ENCODE measurements around the gene CDHR5.
"Not testable (repeated sequence)": the region's sequence is repeated elsewhere in the genome, so short reads cannot be mapped to it uniquely, and the experiment has no call there.

CDHR5 gene, protein sequence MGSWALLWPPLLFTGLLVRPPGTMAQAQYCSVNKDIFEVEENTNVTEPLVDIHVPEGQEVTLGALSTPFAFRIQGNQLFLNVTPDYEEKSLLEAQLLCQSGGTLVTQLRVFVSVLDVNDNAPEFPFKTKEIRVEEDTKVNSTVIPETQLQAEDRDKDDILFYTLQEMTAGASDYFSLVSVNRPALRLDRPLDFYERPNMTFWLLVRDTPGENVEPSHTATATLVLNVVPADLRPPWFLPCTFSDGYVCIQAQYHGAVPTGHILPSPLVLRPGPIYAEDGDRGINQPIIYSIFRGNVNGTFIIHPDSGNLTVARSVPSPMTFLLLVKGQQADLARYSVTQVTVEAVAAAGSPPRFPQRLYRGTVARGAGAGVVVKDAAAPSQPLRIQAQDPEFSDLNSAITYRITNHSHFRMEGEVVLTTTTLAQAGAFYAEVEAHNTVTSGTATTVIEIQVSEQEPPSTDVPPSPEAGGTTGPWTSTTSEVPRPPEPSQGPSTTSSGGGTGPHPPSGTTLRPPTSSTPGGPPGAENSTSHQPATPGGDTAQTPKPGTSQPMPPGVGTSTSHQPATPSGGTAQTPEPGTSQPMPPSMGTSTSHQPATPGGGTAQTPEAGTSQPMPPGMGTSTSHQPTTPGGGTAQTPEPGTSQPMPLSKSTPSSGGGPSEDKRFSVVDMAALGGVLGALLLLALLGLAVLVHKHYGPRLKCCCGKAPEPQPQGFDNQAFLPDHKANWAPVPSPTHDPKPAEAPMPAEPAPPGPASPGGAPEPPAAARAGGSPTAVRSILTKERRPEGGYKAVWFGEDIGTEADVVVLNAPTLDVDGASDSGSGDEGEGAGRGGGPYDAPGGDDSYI

DNA sequence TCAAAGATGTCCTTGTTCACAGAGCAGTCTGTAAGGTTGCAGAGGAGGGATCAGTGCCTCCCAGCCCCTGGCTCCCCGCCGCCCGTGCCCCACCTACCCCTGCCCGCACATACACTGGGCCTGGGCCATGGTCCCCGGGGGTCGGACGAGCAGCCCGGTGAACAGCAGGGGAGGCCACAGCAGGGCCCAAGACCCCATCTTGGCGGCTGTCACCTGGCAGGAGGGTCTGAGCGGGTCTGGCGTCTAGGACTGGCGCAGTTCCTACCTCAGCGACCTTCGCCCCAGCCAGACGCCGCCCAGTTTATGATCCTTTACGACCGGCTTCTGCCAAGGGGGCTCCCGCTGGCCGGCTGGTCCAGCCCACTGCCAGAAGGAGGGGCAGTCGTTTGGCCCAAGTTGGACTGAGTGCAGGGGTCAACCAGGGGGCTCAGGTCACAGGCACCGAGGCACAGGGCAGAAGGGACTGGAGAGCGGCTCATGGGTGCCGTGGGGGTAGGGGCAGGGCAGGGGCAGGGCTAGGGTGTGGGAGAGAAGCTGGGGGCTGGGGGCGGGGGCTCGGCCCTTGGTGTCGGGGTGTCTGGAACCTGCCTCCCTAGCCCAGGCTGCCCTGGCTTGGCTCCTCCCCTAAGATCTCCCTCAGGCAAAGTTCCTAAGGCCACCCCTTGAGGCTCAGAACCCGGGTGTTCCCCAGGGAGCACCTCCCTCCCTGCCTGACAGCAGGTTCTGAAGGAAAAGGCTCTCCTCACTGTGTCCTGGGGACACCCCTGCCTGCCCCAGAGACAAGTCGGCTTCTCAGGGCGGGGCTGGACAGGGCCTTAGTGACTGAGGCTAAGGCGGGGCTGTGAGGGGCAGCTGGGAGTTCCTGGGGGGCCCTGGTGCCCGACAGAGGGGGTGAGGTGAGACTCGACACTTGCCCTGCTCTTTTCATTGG is at the start of gene CDHR5:
TSS of gene CDHR5 (minus strand) at position 251 of the 931 bp plus-strand sequence. CDS start at position 198, 53 bp downstream.
- Histone ChIP-seq H3K27ac (no peak within 1 kb of the TSS), H3K4me3 (no peak within 1 kb of the TSS)

GRCh38 chr11:674406-674805 is 49.7 kb upstream of the CDHR5 start:
- no peak overlapping the region for H3K4me3 ChIP-seq
- H3K27ac ChIP-seq: no peak overlapping the region

- no peak overlapping the region for H3K4me3 ChIP-seq
- H3K27ac ChIP-seq: no peak overlapping the region
These were observed 49.1 kb upstream of the CDHR5 start for GRCh38 chr11:673866-674265.

DNA sequence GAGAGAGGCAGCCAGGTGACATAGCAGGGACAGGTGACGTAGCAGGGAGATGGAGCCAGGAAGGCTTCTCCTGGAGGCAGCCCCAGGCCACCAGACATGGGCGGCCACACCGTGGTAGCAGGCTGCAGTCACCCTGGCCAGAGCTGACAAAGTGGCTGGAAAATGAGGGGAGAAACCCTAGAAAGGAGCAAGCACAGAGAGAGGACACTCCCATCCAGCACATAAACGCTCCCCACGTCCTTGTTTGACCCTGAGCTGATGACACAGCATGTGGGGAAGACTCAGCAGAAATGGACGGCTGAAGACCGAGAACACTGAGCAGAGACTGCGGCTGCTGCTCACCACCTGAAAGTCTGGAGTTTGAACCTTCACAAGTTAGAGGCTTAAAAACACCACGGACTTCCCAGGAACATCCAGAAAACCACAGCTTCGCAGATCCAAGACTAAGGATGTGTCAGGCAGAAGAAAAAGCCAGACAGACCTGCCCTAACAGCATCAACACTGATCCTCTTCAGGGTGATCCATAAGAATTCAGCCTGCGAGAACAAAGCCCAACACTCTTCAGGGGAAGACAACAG is 41.0 kb upstream of the CDHR5 start:
- H3K27ac ChIP-seq: peak overlapping the region in 16 of 21 experiments; percentile 9 to 63 (median 40)
- H3K4me3 ChIP-seq: no peak overlapping the region

GRCh38 chr11:665062-665703 is 40.4 kb upstream of the CDHR5 start:
- H3K4me3 ChIP-seq: no peak overlapping the region
- H3K27ac ChIP-seq: peak overlapping the region in 15 of 21 experiments; percentile 3 to 78 (median 32)

DNA sequence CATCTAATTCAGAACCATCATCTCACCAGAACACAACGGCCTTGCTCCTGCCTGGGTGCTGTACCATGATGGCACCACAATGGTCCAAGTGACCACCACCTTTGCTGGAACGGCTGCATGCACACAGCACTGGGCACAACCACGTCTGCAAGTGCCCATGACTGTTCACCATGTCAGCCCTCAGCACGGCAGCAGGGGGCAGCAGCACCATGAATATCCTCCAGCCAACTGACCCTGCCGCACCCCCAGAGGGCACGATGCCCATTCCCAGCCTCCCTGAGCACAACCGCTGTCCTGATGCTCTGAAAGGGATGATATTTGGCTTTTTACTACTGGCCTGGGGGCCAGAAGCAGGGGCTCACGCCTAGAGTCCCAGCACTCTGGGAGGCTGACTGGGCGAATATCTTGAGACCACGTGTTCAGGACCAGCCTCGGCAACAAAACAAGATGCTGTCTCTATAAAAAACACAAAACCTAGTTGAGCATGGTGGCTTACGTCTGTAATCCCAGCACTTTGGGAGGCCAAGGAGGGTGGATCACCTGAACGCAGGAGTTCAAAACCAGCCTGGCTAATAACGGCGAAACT is 38.0 kb upstream of the CDHR5 start:
- no peak overlapping the region for H3K27ac ChIP-seq
- H3K4me3 ChIP-seq: no peak overlapping the region

- no peak overlapping the region for H3K27ac ChIP-seq
- no peak overlapping the region for H3K4me3 ChIP-seq
These were observed 36.1 kb upstream of the CDHR5 start for GRCh38 chr11:660681-661444.

- no peak overlapping the region for H3K4me3 ChIP-seq
- H3K27ac ChIP-seq: no peak overlapping the region
These were observed 35.5 kb upstream of the CDHR5 start for GRCh38 chr11:660281-660680.

GRCh38 chr11:659532-660085 is 34.9 kb upstream of the CDHR5 start:
- Histone ChIP-seq H3K27ac (no peak overlapping the region), H3K4me3 (no peak overlapping the region)

- Histone ChIP-seq H3K27ac (peak overlapping the region in 2 of 21 experiments; percentile 29), H3K4me3 (no peak overlapping the region)
These were observed 33.0 kb upstream of the CDHR5 start for GRCh38 chr11:657691-658126.

DNA sequence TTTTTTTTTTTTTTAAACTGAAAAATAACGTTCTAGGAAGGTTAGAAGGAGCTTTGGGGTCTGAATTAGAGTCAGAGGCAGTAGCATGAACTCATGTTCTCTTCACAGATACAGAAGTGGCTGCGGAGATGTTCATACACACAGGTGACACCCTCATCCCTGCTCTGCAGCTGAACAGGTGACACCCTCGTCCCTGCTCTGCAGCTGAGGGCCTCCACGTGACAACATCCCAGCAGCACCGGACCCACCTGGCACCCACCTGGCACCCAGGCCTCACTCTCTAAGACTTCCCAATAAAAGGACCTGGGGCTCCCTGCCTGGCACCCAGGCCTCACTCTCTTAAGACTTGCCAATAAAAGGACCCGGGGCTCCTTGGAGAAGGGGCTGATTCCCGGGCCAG is 32.1 kb upstream of the CDHR5 start:
- no peak overlapping the region for H3K27ac ChIP-seq
- H3K4me3 ChIP-seq: no peak overlapping the region

- H3K4me3 ChIP-seq: no peak overlapping the region
- no peak overlapping the region for H3K27ac ChIP-seq
These were observed 31.7 kb upstream of the CDHR5 start for GRCh38 chr11:656426-656825.

DNA sequence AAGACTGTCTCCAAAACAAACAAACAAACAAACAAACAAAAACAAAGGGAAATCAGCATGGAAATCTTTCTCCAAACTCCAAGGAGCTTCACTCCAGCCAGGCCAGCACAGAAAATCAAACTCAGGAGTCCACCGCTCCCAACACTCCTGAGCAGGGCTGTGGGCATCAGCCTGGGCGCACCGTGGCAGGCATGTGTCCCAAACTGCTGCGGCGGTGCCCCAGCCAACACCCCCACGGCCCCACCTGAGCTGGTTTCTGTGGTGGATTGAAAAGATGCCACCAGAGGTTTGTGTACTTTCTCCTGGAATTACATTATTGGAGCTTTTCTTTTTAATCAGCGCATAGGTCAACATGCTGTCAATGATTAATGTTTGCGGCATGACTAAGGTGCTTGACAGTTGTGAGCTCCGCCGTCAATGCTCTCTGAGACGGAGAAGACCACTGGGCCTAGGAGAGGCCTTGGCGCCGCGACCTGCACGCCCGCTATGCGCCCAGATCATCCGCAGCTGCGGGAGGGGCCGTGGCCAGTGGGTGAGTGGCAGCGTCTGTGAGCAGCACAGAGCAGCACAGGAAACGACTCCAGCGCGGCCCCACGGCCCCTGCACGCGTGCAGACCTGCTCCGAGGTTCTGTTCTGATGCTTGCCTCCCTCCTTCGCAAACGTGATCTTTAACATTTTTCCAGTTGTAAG is 30.4 kb upstream of the CDHR5 start:
- Histone ChIP-seq H3K27ac (no peak overlapping the region), H3K4me3 (no peak overlapping the region)

DNA sequence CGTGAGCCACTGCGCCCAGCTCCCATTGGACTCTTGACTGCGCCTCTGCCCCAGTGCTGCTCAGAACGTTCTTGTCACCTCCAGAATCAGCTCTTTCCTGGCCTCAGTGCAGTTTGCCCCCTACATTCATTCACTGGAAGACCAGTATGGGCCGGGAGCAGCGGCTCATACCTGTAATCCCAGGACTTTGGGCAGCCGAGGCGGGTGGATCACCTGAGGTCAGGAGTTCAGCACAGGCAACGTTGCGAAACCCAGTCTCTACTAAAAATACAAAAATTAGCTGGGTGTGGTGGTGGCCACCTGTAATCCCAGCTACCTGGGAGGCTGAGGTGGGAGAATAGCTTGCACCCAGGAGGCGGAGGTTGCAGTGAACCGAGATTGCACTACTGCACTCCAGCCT is 29.7 kb upstream of the CDHR5 start:
- not testable (repeated sequence) for H3K27ac ChIP-seq, H3K4me3 ChIP-seq

- no peak overlapping the region for H3K27ac ChIP-seq
- H3K4me3 ChIP-seq: no peak overlapping the region
These were observed 29.1 kb upstream of the CDHR5 start for GRCh38 chr11:653837-654236.

DNA sequence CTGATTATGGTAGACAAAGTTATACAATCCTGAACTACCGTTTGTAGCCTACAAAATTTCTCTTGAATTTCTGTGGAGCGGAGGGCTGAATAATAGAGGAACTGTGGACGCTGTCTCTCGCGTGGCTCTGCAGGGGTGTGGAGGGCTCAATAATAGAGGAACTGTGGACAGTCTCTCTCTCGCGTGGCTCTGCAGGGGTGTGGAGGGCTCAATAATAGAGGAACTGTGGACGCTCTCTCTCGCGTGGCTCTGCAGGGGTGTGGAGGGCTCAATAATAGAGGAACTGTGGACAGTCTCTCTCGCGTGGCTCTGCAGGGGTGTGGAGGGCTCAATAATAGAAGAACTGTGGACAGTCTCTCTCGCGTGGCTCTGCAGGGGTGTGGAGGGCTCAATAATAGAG is 28.4 kb upstream of the CDHR5 start:
- not testable (repeated sequence) for H3K27ac ChIP-seq, H3K4me3 ChIP-seq

DNA sequence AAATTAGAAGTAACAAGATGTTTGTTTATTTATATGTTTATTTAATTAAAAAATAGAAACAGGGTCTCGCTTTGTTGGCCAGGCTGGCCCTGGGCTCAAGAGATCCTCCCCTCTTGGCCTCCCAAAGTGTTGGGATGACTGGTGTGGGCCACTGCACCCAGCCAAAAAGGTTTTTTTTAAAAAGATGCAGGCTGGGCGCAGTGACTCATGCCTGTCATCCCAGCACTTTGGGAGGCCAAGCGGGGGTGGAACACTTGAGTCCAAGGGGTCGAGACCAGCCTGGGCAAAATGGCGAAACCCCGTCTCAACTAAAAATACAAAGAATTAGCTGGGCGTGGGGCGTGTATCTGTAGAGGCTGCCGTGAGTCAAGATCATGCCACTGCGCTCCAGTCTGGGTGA is 25.7 kb upstream of the CDHR5 start:
- Histone ChIP-seq H3K27ac (no peak overlapping the region), H3K4me3 (no peak overlapping the region)
